Colonic mucosa (tissue), 4 donors: ENCODE results near the gene MTHFR. TPM values are rescaled to one million over a fixed set of nuclear protein-coding genes. Genes with fewer than 3 reads are reported as not detected.

ENCODE experiments used
- DNase-seq: peaks from one replicate; pipeline ENCODE4 v3.0.0-alpha.2; 2020
- H3K27ac ChIP-seq: fragments of 200-600 bp; one replicate; pipeline ENCODE4 v1.8.0; 2021
- H3K27me3 ChIP-seq: fragments of 200-600 bp; one replicate; pipeline ENCODE4 v1.8.0; 2021
- H3K36me3 ChIP-seq: fragments of 200-600 bp; one replicate; pipeline ENCODE4 v1.8.0; 2021
- H3K4me1 ChIP-seq: fragments of 200-600 bp; one replicate; pipeline ENCODE4 v1.8.0; 2021; ENCODE audit warnings: mild to moderate bottlenecking
- H3K4me3 ChIP-seq: fragments of 200-600 bp; one replicate; pipeline ENCODE4 v1.8.0; 2021
- H3K9ac ChIP-seq, 2 donors: one replicate each; pipeline ENCODE4 v1.7.0; 2013; ENCODE audit warnings: control low read depth in 2 of 2, low read depth in 2 of 2, low read length in 2 of 2
- H3K9me3 ChIP-seq: fragments of 200-600 bp; one replicate; pipeline ENCODE4 v1.8.0; 2021
- CTCF ChIP-seq: fragments of 200-600 bp; IDR thresholded peaks from one replicate; pipeline ENCODE4 v1.8.0; 2022; ENCODE audit warnings: antibody characterized with exemption, mild to moderate bottlenecking
- intact Hi-C: fragments of 100-400 bp; cut with DNase I; formaldehyde crosslinking; loops from one replicate; pipeline ENCODE4 v1.14.1; 2022
- total RNA-seq, 2 donors: library from RNA; stranded (reverse); fragmentation: NEBNext Ultra II Directional in 1 of 2; extraction: Animal tissue kit (Norgen Biotek cat#: 25700) in 1 of 2; gene quantifications; one replicate each; pipeline ENCODE4 v1.2.1, GENCODE V29; 2021
- donor health status: healthy.
- donor health status: DM: no; HTN: no; CAD: no.
- donor health status: DM: no; HTN: no; CAD: no.

The MTHFR gene
- total RNA-seq, 2 donors from 2014 or later = 23.8 to 30.4 TPM

- Histone ChIP-seq H3K27ac (peak overlapping the region; percentile 91), H3K36me3 (peaks cover 8% of the 10 kb centered on the region), H3K4me3 (peak overlapping the region; percentile 55), H3K27me3 (no peaks in the 10 kb centered on the region), H3K9ac (peak overlapping the region; percentile 66 to 77), H3K9me3 (no peaks in the 10 kb centered on the region), H3K4me1 (peaks cover 20% of the 10 kb centered on the region)
- DNase-seq = peak; percentile 96
- no peak for TF ChIP-seq CTCF
- intact Hi-C loops = no loop called here
Observed at GRCh38 chr1:11802973-11803885, 2.5 kb downstream of the MTHFR start.

GRCh38 chr1:11802616-11802972 lies 3.2 kb downstream of the MTHFR start:
- TF ChIP-seq CTCF = no peak
- intact Hi-C loops = no loop called here
- H3K4me3 ChIP-seq = peak overlapping the region; percentile 55
- DNase-seq = peak; percentile 43
- peak overlapping the region; percentile 91 for H3K27ac ChIP-seq
- no peaks in the 10 kb centered on the region for H3K27me3 ChIP-seq
- peaks cover 8% of the 10 kb centered on the region for H3K36me3 ChIP-seq
- no peaks in the 10 kb centered on the region for H3K9me3 ChIP-seq
- peaks cover 20% of the 10 kb centered on the region for H3K4me1 ChIP-seq
- H3K9ac ChIP-seq = peak overlapping the region; percentile 66 to 77

GRCh38 chr1:11800756-11801433 lies 4.9 kb downstream of the MTHFR start:
- Histone ChIP-seq H3K27ac (no peak overlapping the region), H3K4me3 (no peak overlapping the region), H3K27me3 (no peaks in the 10 kb centered on the region), H3K36me3 (peaks cover 10% of the 10 kb centered on the region), H3K9me3 (no peaks in the 10 kb centered on the region), H3K4me1 (peaks cover 14% of the 10 kb centered on the region), H3K9ac (no peak overlapping the region)
- intact Hi-C loops = no loop called here
- DNase-seq = no peak
- no peak for TF ChIP-seq CTCF

GRCh38 chr1:11800391-11800755 lies 5.4 kb downstream of the MTHFR start:
- Histone ChIP-seq H3K27me3 (no peaks in the 10 kb centered on the region), H3K4me1 (peaks cover 14% of the 10 kb centered on the region), H3K9me3 (no peaks in the 10 kb centered on the region), H3K27ac (no peak overlapping the region), H3K4me3 (no peak overlapping the region), H3K36me3 (peaks cover 12% of the 10 kb centered on the region), H3K9ac (no peak overlapping the region)
- no peak for DNase-seq
- no peak for TF ChIP-seq CTCF
- intact Hi-C loops = no loop called here

GRCh38 chr1:11799896-11800295 lies 5.9 kb downstream of the MTHFR start:
- intact Hi-C loops = no loop called here
- H3K27me3 ChIP-seq = no peaks in the 10 kb centered on the region
- no peak overlapping the region for H3K9ac ChIP-seq
- H3K9me3 ChIP-seq = no peaks in the 10 kb centered on the region
- DNase-seq = no peak
- no peak for TF ChIP-seq CTCF
- H3K4me3 ChIP-seq = no peak overlapping the region
- H3K4me1 ChIP-seq = peaks cover 14% of the 10 kb centered on the region
- H3K27ac ChIP-seq = no peak overlapping the region
- H3K36me3 ChIP-seq = peaks cover 12% of the 10 kb centered on the region
